Suprapubic skin (tissue), 4 donors: ENCODE results near the gene MTFR1L. TPM values are rescaled to one million over a fixed set of nuclear protein-coding genes. Genes with fewer than 3 reads are reported as not detected.

Experiments
- DNase-seq, 2 donors: peaks; one replicate each; pipeline ENCODE4 v3.0.0-alpha.2; 2019; ENCODE audit warnings: low spot score in 2 of 2
- H3K27ac ChIP-seq: fragments of 200-600 bp; sonication (generic); one replicate; pipeline ENCODE4 v1.5.1; 2019
- H3K27me3 ChIP-seq: fragments of 200-600 bp; sonication (generic); one replicate; pipeline ENCODE4 v1.5.1; 2019
- H3K36me3 ChIP-seq: fragments of 200-600 bp; sonication (generic); one replicate; pipeline ENCODE4 v1.5.1; 2019
- H3K4me1 ChIP-seq: fragments of 200-600 bp; sonication (generic); one replicate; pipeline ENCODE4 v1.5.1; 2019
- H3K4me3 ChIP-seq: fragments of 200-600 bp; sonication (generic); one replicate; pipeline ENCODE4 v1.5.1; 2019; ENCODE audit warnings: mild to moderate bottlenecking
- H3K9me3 ChIP-seq: fragments of 200-600 bp; sonication (generic); one replicate; pipeline ENCODE4 v1.5.1; 2019
- EP300 ChIP-seq: sonication (generic); formaldehyde crosslinking; IDR thresholded peaks from one replicate; pipeline ENCODE4 v1.6.1; 2017; ENCODE audit warnings: antibody characterized with exemption
- POLR2A ChIP-seq, 2 donors: fragments of 450-650 bp; IDR thresholded peaks; one replicate each; pipeline ENCODE4 v1.6.1; 2017; ENCODE audit warnings: antibody characterized with exemption in 2 of 2, mild to moderate bottlenecking in 2 of 2, moderate library complexity in 2 of 2
- POLR2AphosphoS5 ChIP-seq, 3 donors: sonication (generic); formaldehyde crosslinking; IDR thresholded peaks; one replicate each; pipeline ENCODE4 v1.6.1; 2017; ENCODE audit warnings: antibody characterized with exemption in 3 of 3
- WGBS: methylation state at CpG from one replicate; pipeline ENCODE4 v1.1.5; 2018; 5-methylcytosine and 5-hydroxymethylcytosine counted together
- total RNA-seq, 4 donors: library from RNA; depleted of rRNA; stranded (reverse); fragments of >200 nt; gene quantifications; one replicate each; pipeline ENCODE4 v1.1.0, GENCODE V29; 2016
- TF ChIP-seq, protein P1 (sequence below), 2 donors: fragments of 200-600 bp in 1 of 2; fragments of 450-650 bp in 1 of 2; sonication (generic) in 1 of 2; IDR thresholded peaks; one replicate each; pipeline ENCODE4 v1.5.1; 2016 to 2019; ENCODE audit warnings: antibody characterized with exemption in 2 of 2, mild to moderate bottlenecking in 1 of 2, moderate library complexity in 1 of 2

The MTFR1L gene
- total RNA-seq, 4 donors from 2014 or later = 35.2 to 79.3 (median 48.1) TPM

DNA sequence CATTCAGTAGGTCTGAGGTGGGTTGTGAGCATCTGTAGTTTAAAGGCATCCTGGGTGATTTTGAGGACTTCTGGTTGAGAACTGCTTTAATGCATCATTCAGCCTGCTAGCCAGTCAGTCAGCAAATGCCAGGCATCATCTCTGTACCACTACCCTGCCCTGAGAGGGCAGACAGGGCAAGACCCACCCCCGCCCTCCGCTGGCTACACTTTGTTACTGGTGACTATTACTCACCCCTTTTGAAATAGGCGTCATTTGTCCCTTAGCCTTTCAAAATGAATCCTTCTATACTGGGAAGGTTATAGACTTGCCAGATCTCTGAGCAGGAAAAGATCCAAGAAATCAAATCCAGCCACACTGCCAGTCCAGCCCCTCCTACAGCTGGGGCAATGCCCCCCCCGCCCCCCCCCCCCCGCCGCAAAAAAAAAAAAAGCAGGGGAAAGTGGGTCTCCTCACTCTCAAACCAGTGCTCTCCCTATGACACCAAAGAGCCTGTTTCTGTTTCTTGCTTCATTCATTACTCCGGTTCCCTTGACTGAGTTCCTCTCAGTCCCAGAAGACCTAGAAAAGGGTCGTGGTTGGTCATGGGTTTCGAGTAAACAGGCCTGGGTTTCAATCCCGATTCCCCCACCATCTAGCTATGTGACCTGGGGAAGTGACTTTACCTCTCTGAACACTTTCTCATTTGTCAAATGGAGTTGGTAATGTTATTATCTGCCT is 15.3 kb upstream of the MTFR1L start:
- DNase-seq = no peak
- H3K36me3 ChIP-seq = peaks cover 30% of the 10 kb centered on the region
- H3K4me1 ChIP-seq = peaks cover 83% of the 10 kb centered on the region
- no peaks in the 10 kb centered on the region for H3K27me3 ChIP-seq
- no peaks in the 10 kb centered on the region for H3K9me3 ChIP-seq
- H3K27ac ChIP-seq = peak overlapping the region; percentile 70
- TF ChIP-seq POLR2A (IDR thresholded peaks at IDR 0.05) (no peak), EP300 (no peak), POLR2AphosphoS5 (IDR thresholded peaks at IDR 0.05) (no peak)
- TF ChIP-seq, protein P1, sequence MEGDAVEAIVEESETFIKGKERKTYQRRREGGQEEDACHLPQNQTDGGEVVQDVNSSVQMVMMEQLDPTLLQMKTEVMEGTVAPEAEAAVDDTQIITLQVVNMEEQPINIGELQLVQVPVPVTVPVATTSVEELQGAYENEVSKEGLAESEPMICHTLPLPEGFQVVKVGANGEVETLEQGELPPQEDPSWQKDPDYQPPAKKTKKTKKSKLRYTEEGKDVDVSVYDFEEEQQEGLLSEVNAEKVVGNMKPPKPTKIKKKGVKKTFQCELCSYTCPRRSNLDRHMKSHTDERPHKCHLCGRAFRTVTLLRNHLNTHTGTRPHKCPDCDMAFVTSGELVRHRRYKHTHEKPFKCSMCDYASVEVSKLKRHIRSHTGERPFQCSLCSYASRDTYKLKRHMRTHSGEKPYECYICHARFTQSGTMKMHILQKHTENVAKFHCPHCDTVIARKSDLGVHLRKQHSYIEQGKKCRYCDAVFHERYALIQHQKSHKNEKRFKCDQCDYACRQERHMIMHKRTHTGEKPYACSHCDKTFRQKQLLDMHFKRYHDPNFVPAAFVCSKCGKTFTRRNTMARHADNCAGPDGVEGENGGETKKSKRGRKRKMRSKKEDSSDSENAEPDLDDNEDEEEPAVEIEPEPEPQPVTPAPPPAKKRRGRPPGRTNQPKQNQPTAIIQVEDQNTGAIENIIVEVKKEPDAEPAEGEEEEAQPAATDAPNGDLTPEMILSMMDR (IDR thresholded peaks at IDR 0.05) = no peak
- H3K4me3 ChIP-seq = no peak overlapping the region
- 66% methylated on average over 10 of the region's 10 CpGs for WGBS

DNA sequence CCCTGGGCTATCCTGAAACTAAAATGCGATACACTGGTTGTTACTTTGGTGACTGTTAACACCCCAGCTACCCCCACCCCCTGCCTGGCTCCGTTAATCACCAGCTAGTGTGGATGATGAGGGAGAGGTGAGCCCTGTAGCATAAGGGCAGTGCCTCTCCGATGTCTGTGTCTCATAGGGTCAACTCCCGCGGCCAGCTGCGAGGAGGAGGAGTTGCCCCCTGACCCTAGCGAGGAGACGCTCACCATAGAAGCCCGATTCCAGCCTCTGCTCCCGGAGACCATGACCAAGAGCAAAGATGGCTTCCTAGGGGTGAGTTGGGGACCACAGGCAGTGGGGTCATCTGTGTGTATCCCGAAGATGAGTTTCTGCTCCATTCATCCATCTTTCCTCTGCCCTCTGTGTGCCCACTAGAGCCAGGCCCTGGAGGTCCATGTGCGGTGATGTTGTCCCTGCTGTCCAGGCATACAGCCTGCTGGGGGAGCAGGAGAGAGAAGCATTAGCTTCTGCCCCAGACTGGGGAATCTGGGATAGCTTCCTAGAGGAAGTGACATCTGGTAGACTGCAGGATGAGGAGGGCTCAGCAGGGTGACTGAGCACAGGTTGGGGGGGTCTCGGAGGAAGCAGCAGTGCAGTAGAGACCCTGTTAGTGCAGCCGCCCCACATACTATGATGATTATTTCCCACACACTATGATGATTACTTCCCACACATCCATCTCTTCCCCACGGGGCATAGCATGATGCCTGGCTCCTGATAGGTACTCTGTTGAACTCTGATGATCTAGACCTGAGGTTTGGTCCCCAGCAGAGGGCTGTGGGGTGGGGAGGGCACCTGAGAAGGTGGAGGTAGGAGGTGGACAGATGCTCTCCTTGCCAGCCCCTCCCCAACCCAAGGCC is 14.5 kb upstream of the MTFR1L start:
- peak overlapping the region; percentile 70 for H3K27ac ChIP-seq
- 77% methylated on average over 11 of the region's 15 CpGs for WGBS
- no peaks in the 10 kb centered on the region for H3K27me3 ChIP-seq
- H3K36me3 ChIP-seq = peaks cover 38% of the 10 kb centered on the region
- peaks cover 83% of the 10 kb centered on the region for H3K4me1 ChIP-seq
- TF ChIP-seq EP300 (no peak), POLR2A (IDR thresholded peaks at IDR 0.05) (no peak), POLR2AphosphoS5 (IDR thresholded peaks at IDR 0.05) (no peak)
- TF ChIP-seq, protein P1 (IDR thresholded peaks at IDR 0.05) = no peak
- H3K4me3 ChIP-seq = no peak overlapping the region
- H3K9me3 ChIP-seq = no peaks in the 10 kb centered on the region
- DNase-seq = no peak

DNA sequence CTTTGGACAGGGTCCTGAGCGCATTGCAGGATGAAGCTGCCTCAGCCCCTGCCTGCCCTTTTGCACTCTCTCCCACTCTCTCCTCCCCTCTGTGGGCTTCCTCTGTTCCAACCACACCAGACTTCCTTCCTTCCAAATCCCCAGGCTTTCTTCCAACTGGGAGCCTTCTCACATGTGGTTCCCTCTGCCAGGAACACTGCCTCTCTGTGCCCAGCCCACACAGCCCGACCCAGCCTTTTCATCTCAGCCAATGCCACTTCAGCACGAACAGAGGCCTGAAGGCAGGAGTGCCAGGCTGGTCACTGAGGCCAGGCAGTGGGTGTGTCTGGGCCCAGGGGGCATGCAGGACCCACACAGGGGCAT is 13.9 kb upstream of the MTFR1L start:
- DNase-seq = no peak
- Histone ChIP-seq H3K4me1 (peaks cover 84% of the 10 kb centered on the region), H3K36me3 (peaks cover 39% of the 10 kb centered on the region), H3K4me3 (no peak overlapping the region), H3K9me3 (no peaks in the 10 kb centered on the region), H3K27ac (peak overlapping the region; percentile 70), H3K27me3 (no peaks in the 10 kb centered on the region)
- no peak for TF ChIP-seq EP300
- TF ChIP-seq, protein P1 (IDR thresholded peaks at IDR 0.05) = no peak
- no peak for TF ChIP-seq POLR2AphosphoS5 (IDR thresholded peaks at IDR 0.05)
- 26% methylated on average over 3 of the region's 3 CpGs for WGBS

DNA sequence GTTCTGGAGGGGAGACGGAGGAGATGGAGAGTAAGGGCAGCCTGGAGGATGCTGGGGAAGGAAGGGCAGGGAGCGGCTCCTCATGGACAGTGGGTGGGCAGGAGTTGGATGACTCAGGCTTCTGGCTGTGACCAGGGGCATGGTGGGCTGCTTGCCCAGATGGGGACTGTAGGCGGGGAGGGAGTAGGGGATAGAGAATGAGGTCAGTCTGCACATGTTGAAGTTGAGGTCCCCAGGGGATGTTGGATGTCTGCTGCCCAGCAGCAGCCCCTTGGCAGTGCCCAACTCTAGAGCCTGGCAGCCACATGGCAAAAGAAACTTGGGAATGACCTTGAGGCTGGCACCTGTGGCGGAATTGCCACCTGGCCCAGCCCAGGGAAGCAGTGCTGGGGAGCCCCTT is 13.3 kb upstream of the MTFR1L start:
- WGBS = 68% methylated on average over 4 of the region's 4 CpGs
- DNase-seq = no peak
- no peak overlapping the region for H3K4me3 ChIP-seq
- no peaks in the 10 kb centered on the region for H3K9me3 ChIP-seq
- peak overlapping the region; percentile 70 for H3K27ac ChIP-seq
- H3K4me1 ChIP-seq = peaks cover 78% of the 10 kb centered on the region
- no peak for TF ChIP-seq POLR2A (IDR thresholded peaks at IDR 0.05)
- TF ChIP-seq POLR2AphosphoS5 (IDR thresholded peaks at IDR 0.05) = no peak
- TF ChIP-seq EP300 = no peak
- TF ChIP-seq, protein P1 (IDR thresholded peaks at IDR 0.05) = no peak
- no peaks in the 10 kb centered on the region for H3K27me3 ChIP-seq
- peaks cover 42% of the 10 kb centered on the region for H3K36me3 ChIP-seq
